Thyroid gland (tissue), 4 donors: ENCODE measurements around the gene TRIM72. TPM values are rescaled to one million over a fixed set of nuclear protein-coding genes. Genes with fewer than 3 reads are reported as not detected.

Experiments used
- DNase-seq, 2 donors: peaks; one replicate each; pipeline ENCODE4 v3.0.0-alpha.2; 2019
- H3K27ac ChIP-seq, 3 donors: fragments of 200-600 bp; sonication (generic); 1 replicate in 2 of 3; 2 replicates in 1 of 3; pipeline ENCODE4 v1.5.1; 2016 to 2019; ENCODE audit warnings: mild to moderate bottlenecking in 1 of 3, moderate library complexity in 1 of 3
- H3K27me3 ChIP-seq: fragments of 200-600 bp; sonication (generic); one replicate; pipeline ENCODE4 v1.5.1; 2019
- H3K36me3 ChIP-seq, 2 donors: fragments of 200-600 bp; sonication (generic); one replicate each; pipeline ENCODE4 v1.5.1; 2016 to 2019
- H3K4me1 ChIP-seq, 2 donors: fragments of 200-600 bp; sonication (generic); one replicate each; pipeline ENCODE4 v1.5.1; 2017 to 2019
- H3K4me3 ChIP-seq, 3 donors: fragments of 200-600 bp; sonication (generic); replicated peaks in 1 of 3; 1 replicate in 2 of 3; 2 replicates in 1 of 3; pipeline ENCODE4 v1.5.1; 2016; ENCODE audit warnings: mild to moderate bottlenecking in 1 of 3
- H3K9me3 ChIP-seq: fragments of 200-600 bp; sonication (generic); one replicate; pipeline ENCODE4 v1.5.1; 2017
- CTCF ChIP-seq, 6 experiments: fragments of 200-600 bp in 3 of 6; fragments of 450-650 bp in 3 of 6; sonication (generic) in 3 of 6; IDR thresholded peaks; one replicate each; pipeline ENCODE4 v1.5.1; 2016 to 2019; ENCODE audit warnings: antibody characterized with exemption in 6 of 6, mild to moderate bottlenecking in 2 of 6, inconsistent platforms in 1 of 6, moderate library complexity in 1 of 6
- POLR2A ChIP-seq, 2 donors: fragments of 450-650 bp; IDR thresholded peaks; one replicate each; pipeline ENCODE4 v1.6.1; 2017; ENCODE audit warnings: antibody characterized with exemption in 2 of 2, mild to moderate bottlenecking in 2 of 2, moderate library complexity in 1 of 2
- WGBS, 2 donors: methylation state at CpG; one replicate each; pipeline ENCODE4 v1.1.5; 2017; 5-methylcytosine and 5-hydroxymethylcytosine counted together
- intact Hi-C: fragments of 100-400 bp; cut with DNase I; formaldehyde crosslinking; loops from one replicate; pipeline ENCODE4 v1.15.1; 2023
- total RNA-seq, 4 donors: library from RNA; depleted of rRNA; stranded (reverse); fragments of >200 nt; gene quantifications; one replicate each; pipeline ENCODE4 v1.2.3, GENCODE V29; 2016

The TRIM72 gene
- total RNA-seq, 4 donors from 2014 or later: under 0.01 to 0.11 TPM; not detected in 2

GRCh38 chr16:31221357-31222160, 7.6 kb downstream of the TRIM72 start:
- 70 to 71% methylated on average over 12 of the region's 12 CpGs for WGBS, 2 donors

GRCh38 chr16:31223044-31223443, 9.1 kb downstream of the TRIM72 start:
- no peaks in the 10 kb centered on the region for H3K9me3 ChIP-seq
- H3K36me3 ChIP-seq: no peaks in the 10 kb centered on the region
- H3K27ac ChIP-seq: no peak overlapping the region
- TF ChIP-seq CTCF (IDR thresholded peaks at IDR 0.05) (no peak), POLR2A (IDR thresholded peaks at IDR 0.05) (no peak)
- intact Hi-C loops: no loop called here
- no peak overlapping the region for H3K4me3 ChIP-seq
- 91 to 93% methylated on average over 5 of the region's 5 CpGs for WGBS, 2 donors
- no peaks in the 10 kb centered on the region for H3K4me1 ChIP-seq
- H3K27me3 ChIP-seq: no peaks in the 10 kb centered on the region
- no peak for DNase-seq

More at GRCh38 chr16:31221357-31222160, 7.6 kb downstream of the TRIM72 start:
- no peak overlapping the region for H3K4me3 ChIP-seq
- intact Hi-C loops: no loop called here
- DNase-seq: no peak
- H3K27me3 ChIP-seq: peaks cover 6% of the 10 kb centered on the region
- H3K27ac ChIP-seq: no peak overlapping the region
- H3K9me3 ChIP-seq: no peaks in the 10 kb centered on the region
- H3K4me1 ChIP-seq: peaks cover 5 to 6% of the 10 kb centered on the region in 2 donors
- H3K36me3 ChIP-seq: no peaks in the 10 kb centered on the region
- TF ChIP-seq POLR2A (IDR thresholded peaks at IDR 0.05): no peak
- TF ChIP-seq CTCF (IDR thresholded peaks at IDR 0.05): no peak

- intact Hi-C loops: no loop called here
- TF ChIP-seq POLR2A (IDR thresholded peaks at IDR 0.05) (no peak), CTCF (IDR thresholded peaks at IDR 0.05) (no peak)
- H3K9me3 ChIP-seq: no peaks in the 10 kb centered on the region
- H3K36me3 ChIP-seq: no peaks in the 10 kb centered on the region
- no peak overlapping the region for H3K4me3 ChIP-seq
- 80 to 81% methylated on average over 54 to 56 of the region's 80 CpGs for WGBS, 2 donors
- H3K4me1 ChIP-seq: peaks cover 0 to 2% of the 10 kb centered on the region in 2 donors
- H3K27ac ChIP-seq: no peak overlapping the region
- no peak for DNase-seq
- no peaks in the 10 kb centered on the region for H3K27me3 ChIP-seq
Observed at GRCh38 chr16:31224092-31224955, 10.4 kb downstream of the TRIM72 start.

- Histone ChIP-seq H3K4me3 (no peak overlapping the region), H3K4me1 (peaks cover 0 to 4% of the 10 kb centered on the region in 2 donors), H3K9me3 (no peaks in the 10 kb centered on the region), H3K36me3 (no peaks in the 10 kb centered on the region), H3K27ac (no peak overlapping the region), H3K27me3 (no peaks in the 10 kb centered on the region)
- intact Hi-C loops: no loop called here
- TF ChIP-seq CTCF (IDR thresholded peaks at IDR 0.05) (no peak), POLR2A (IDR thresholded peaks at IDR 0.05) (no peak)
- no peak for DNase-seq
- WGBS, 2 donors: 93% methylated on average over 3 of the region's 3 CpGs
Observed at GRCh38 chr16:31225193-31225592, 11.3 kb downstream of the TRIM72 start.
